Measurements from ENCODE around the gene CD28. TPM values are rescaled to one million over a fixed set of nuclear protein-coding genes. Genes with fewer than 3 reads are reported as not detected.

CD28 gene
- 1 to 10 TPM in 4 of 6 donors, under 1 TPM in 2; under 0.01 to 3.3 (median 1.4) TPM for total RNA-seq

DNA sequence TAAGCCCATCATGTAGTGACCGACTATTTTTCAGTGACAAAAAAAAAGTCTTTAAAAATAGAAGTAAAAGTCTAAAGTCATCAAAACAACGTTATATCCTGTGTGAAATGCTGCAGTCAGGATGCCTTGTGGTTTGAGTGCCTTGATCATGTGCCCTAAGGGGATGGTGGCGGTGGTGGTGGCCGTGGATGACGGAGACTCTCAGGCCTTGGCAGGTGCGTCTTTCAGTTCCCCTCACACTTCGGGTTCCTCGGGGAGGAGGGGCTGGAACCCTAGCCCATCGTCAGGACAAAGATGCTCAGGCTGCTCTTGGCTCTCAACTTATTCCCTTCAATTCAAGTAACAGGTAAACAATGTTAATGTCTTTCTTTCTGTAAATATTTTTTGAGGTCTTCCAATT is at the start of gene CD28:
TSS of gene CD28 (plus strand) at position 237 of the 400 bp plus-strand sequence. CDS start at position 295, 58 bp downstream.
- no peaks in the 10 kb centered on the region for H3K27me3 ChIP-seq
- 54 to 70% methylated on average over 9 of the region's 9 CpGs for whole genome bisulfite sequencing, 2 donors
- DNase-seq (peak; percentile 8 to 45), ATAC-seq (ENCODE audit: low FRiP score in 2 of 2) (peak in 1 of 2 donors; percentile 58)
- TF ChIP-seq, protein P1, sequence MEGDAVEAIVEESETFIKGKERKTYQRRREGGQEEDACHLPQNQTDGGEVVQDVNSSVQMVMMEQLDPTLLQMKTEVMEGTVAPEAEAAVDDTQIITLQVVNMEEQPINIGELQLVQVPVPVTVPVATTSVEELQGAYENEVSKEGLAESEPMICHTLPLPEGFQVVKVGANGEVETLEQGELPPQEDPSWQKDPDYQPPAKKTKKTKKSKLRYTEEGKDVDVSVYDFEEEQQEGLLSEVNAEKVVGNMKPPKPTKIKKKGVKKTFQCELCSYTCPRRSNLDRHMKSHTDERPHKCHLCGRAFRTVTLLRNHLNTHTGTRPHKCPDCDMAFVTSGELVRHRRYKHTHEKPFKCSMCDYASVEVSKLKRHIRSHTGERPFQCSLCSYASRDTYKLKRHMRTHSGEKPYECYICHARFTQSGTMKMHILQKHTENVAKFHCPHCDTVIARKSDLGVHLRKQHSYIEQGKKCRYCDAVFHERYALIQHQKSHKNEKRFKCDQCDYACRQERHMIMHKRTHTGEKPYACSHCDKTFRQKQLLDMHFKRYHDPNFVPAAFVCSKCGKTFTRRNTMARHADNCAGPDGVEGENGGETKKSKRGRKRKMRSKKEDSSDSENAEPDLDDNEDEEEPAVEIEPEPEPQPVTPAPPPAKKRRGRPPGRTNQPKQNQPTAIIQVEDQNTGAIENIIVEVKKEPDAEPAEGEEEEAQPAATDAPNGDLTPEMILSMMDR (IDR thresholded peaks at IDR 0.05) = no peak
- peak in 1 of 2 donors; percentile 45 for TF ChIP-seq POLR2AphosphoS5 (IDR thresholded peaks at IDR 0.05)
- TF ChIP-seq EP300 (IDR thresholded peaks at IDR 0.05) = peak in 1 of 4 donors; percentile 13
- TF ChIP-seq POLR2A (IDR thresholded peaks at IDR 0.05) = peak in 1 of 4 donors; percentile 64
- H3K9me3 ChIP-seq = peaks cover 0 to 4% (median 0%) of the 10 kb centered on the region in 4 donors
- no peak within 1 kb of the TSS for H3K4me3 ChIP-seq
- no peaks in the 10 kb centered on the region for H3K36me3 ChIP-seq
- H3K4me1 ChIP-seq = peaks cover 0 to 6% (median 0%) of the 10 kb centered on the region in 4 donors
- H3K27ac ChIP-seq = peak within 1 kb of the TSS in 1 of 4 donors; percentile 37

DNA sequence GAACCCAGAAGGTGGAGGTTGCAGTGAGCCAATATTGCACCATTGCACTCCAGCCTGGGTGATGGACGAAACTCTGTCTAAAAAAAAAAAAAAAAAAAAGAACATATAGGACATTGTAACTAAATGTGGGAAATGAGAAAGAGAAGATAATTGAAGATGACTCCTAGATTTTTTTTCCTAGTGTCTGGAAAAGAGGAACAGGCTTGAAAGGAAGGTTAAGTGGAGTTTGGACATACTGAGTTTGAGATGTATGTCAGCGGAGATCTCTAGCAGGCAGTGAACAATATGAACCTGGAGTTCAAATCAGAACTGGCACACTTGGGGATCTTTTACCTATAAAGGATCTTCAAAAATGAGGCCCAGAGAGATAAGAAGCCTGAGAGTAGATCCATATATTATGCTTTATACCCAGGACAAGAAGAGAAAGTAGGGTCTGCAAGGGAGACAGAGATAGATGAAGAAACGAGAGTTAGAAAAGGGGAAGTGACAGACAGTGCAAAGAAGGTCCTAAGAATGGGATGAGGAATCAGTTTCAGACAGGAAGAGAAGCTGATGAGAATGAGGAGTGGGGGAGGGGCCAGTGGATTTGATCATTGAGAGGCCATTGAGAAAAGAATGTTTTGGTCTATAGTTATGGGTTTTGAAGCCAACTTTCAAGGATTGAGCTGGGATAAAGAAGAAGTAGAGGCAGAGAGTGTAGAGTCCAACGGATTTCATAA is 46.9 kb upstream of the CD28 start:
- ATAC-seq (ENCODE audit: low FRiP score in 2 of 2) (peak in 1 of 2 donors; percentile 54), DNase-seq (no peak)
- TF ChIP-seq EP300 (IDR thresholded peaks at IDR 0.05) (no peak), POLR2A (IDR thresholded peaks at IDR 0.05) (no peak), POLR2AphosphoS5 (IDR thresholded peaks at IDR 0.05) (no peak)
- TF ChIP-seq, protein P1 (IDR thresholded peaks at IDR 0.05) = no peak
- whole genome bisulfite sequencing, 2 donors = 73 to 74% methylated on average over 4 of the region's 4 CpGs
- Histone ChIP-seq H3K4me3 (no peak overlapping the region), H3K27me3 (no peaks in the 10 kb centered on the region), H3K4me1 (peaks cover 16 to 23% (median 16%) of the 10 kb centered on the region in 4 donors), H3K36me3 (no peaks in the 10 kb centered on the region), H3K27ac (no peak overlapping the region), H3K9me3 (no peaks in the 10 kb centered on the region)

DNA sequence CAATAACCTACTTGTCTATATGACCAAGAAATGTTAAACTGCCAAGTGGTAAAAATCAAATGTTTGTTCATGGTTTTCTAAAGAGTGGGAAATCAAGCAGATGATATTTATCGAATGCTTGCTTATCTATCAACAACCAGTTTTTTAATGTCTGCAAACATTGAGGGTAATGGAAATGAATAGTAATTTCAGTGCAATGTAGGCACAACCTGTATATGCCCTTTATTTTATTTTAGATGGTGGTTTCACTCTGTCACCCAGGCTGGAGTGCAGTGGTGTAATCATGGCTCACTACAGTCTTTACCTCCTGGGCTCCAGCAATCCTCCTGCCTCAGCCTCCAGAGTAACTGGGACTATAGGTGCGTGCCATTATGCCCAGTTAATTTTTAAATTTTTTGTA is 46.0 kb upstream of the CD28 start:
- WGBS, 2 donors = 88 to 93% methylated on average over 2 of the region's 2 CpGs
- Histone ChIP-seq H3K27me3 (no peaks in the 10 kb centered on the region), H3K4me1 (peaks cover 16 to 23% (median 16%) of the 10 kb centered on the region in 4 donors), H3K36me3 (no peaks in the 10 kb centered on the region), H3K4me3 (no peak overlapping the region), H3K27ac (no peak overlapping the region), H3K9me3 (no peaks in the 10 kb centered on the region)
- TF ChIP-seq, protein P1 (IDR thresholded peaks at IDR 0.05) = no peak
- no peak for TF ChIP-seq POLR2A (IDR thresholded peaks at IDR 0.05)
- no peak for TF ChIP-seq POLR2AphosphoS5 (IDR thresholded peaks at IDR 0.05)
- TF ChIP-seq EP300 (IDR thresholded peaks at IDR 0.05) = no peak
- DNase-seq (no peak), ATAC-seq (ENCODE audit: low FRiP score in 2 of 2) (no peak)

DNA sequence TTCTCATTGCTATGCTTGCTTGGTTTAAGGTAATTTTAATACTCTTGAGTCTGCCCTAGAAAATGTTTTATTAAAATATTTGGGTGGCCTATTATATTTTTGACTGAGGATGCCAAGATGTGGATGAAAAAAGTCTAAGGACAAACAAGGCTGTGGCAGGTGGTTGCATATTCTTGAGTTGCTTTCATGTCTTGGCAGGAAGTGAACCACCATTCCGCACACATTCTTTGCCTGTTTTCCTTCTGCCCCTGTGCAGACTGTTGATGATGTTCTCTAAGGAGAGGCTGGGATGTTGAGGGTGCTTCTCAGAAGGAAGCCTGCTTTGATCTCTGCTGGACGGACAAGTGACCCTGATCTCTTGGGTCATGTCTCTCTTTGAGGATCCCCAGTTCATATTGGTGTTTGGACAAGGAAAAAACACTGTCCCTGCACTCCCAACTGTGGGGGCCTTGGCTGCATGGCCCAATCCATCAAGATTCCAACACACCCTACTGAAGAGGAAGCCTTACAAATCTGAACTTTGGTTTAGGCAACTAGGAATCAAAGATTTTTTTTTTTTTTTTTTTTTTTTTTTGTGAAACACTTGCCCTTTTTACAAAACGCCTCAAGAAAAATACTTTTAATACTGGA is 45.0 kb upstream of the CD28 start:
- WGBS, 2 donors = 78 to 91% methylated on average over 3 of the region's 3 CpGs
- DNase-seq = no peak
- Histone ChIP-seq H3K27ac (no peak overlapping the region), H3K27me3 (no peaks in the 10 kb centered on the region), H3K36me3 (no peaks in the 10 kb centered on the region), H3K4me1 (peaks cover 9 to 16% (median 10%) of the 10 kb centered on the region in 4 donors), H3K9me3 (no peaks in the 10 kb centered on the region), H3K4me3 (no peak overlapping the region)
- TF ChIP-seq POLR2AphosphoS5 (IDR thresholded peaks at IDR 0.05) (no peak), EP300 (IDR thresholded peaks at IDR 0.05) (no peak), POLR2A (IDR thresholded peaks at IDR 0.05) (no peak)
- TF ChIP-seq, protein P1 (IDR thresholded peaks at IDR 0.05) = no peak
- ATAC-seq (ENCODE audit: low FRiP score in 2 of 2) = no peak
